HG03460 (cell line): ENCODE data around the gene DRP2.
"Not testable (repeated sequence)": the region's sequence is repeated elsewhere in the genome, so short reads cannot be mapped to it uniquely, and the experiment has no call there.

Source experiments
- ATAC-seq: cut with Tn5 transposase; IDR thresholded peaks from one replicate; pipeline ENCODE4 v1.9.1; 2021; ENCODE audit not compliant: unreplicated experiment

Gene DRP2

GRCh38 chrX:101219116-101219863 lies at the start of gene DRP2:
DRP2 (plus strand) TSS chrX:101219786; CDS start chrX:101231648, 11,862 bp downstream.
- ATAC-seq = no peak

- no peak for ATAC-seq
Measured at GRCh38 chrX:101171883-101172400, 47.6 kb upstream of the DRP2 start.

GRCh38 chrX:101176439-101176838 lies 43.1 kb upstream of the DRP2 start:
- no peak for ATAC-seq

- ATAC-seq = not testable (repeated sequence)
Measured at GRCh38 chrX:101184876-101185275, 34.7 kb upstream of the DRP2 start.

- not testable (repeated sequence) for ATAC-seq
Measured at GRCh38 chrX:101187961-101188360, 31.6 kb upstream of the DRP2 start.

GRCh38 chrX:101190736-101191135 lies 28.9 kb upstream of the DRP2 start:
- no peak for ATAC-seq

GRCh38 chrX:101191217-101191750 lies 28.3 kb upstream of the DRP2 start:
- ATAC-seq = no peak

GRCh38 chrX:101195442-101196173 lies 24.0 kb upstream of the DRP2 start:
- no peak for ATAC-seq

GRCh38 chrX:101203761-101204351 lies 15.7 kb upstream of the DRP2 start:
- ATAC-seq = no peak

GRCh38 chrX:101206471-101206870 lies 13.1 kb upstream of the DRP2 start:
- peak; percentile 76 for ATAC-seq

- no peak for ATAC-seq
Measured at GRCh38 chrX:101208152-101208905, 11.3 kb upstream of the DRP2 start.

- no peak for ATAC-seq
Measured at GRCh38 chrX:101210630-101211029, 9.0 kb upstream of the DRP2 start.

GRCh38 chrX:101217689-101218088 lies 1.9 kb upstream of the DRP2 start:
- no peak for ATAC-seq

- no peak for ATAC-seq
Measured at GRCh38 chrX:101219864-101220346, 319 bp downstream of the DRP2 start.

- no peak for ATAC-seq
Measured at GRCh38 chrX:101220662-101221260, 1.2 kb downstream of the DRP2 start.

- no peak for ATAC-seq
Measured at GRCh38 chrX:101223226-101223625, 3.6 kb downstream of the DRP2 start.

- no peak for ATAC-seq
Measured at GRCh38 chrX:101229170-101229569, 9.6 kb downstream of the DRP2 start.

GRCh38 chrX:101230636-101231035 lies 11.1 kb downstream of the DRP2 start:
- no peak for ATAC-seq

GRCh38 chrX:101231080-101231479 lies 11.5 kb downstream of the DRP2 start:
- no peak for ATAC-seq

- no peak for ATAC-seq
Measured at GRCh38 chrX:101232316-101232715, 12.7 kb downstream of the DRP2 start.
